Dorsolateral prefrontal cortex (tissue), 118 donors: Measurements from ENCODE around the gene RNF10. TPM values are rescaled to one million over a fixed set of nuclear protein-coding genes. Genes with fewer than 3 reads are reported as not detected.

Experiments used
- total RNA-seq, 120 experiments: library from RNA; stranded (reverse); gene quantifications; one replicate each; pipeline versions ENCODE4 v1.2.3 to v1.2.4, GENCODE V29; 2022

RNF10 gene
- total RNA-seq, 120 experiments from 2014 or later: 177 to 288 (median 215) TPM

Other genes starting within 250 kb of the RNF10 start
- gene RNU4-2, start 242.5 kb upstream of the RNF10 start, total RNA-seq: over 10,000 TPM in 111 of 120 experiments, 1,000 to 10,000 TPM in 9; 2,947 to 35,484 (median 19,179) TPM
- gene RNU4-1, start 241.1 kb upstream of the RNF10 start, total RNA-seq: 1,000 to 10,000 TPM in 110 of 120 experiments, 100 to 1,000 TPM in 10; 125 to 4,648 (median 2,054) TPM
- 10 to 100 TPM in 10 of 120 experiments, 1 to 10 TPM in 110; 1.9 to 15.5 (median 6.3) TPM for gene SIRT4, start 232.0 kb upstream of the RNF10 start, total RNA-seq
- gene PLA2G1B, start 206.6 kb upstream of the RNF10 start, total RNA-seq: 1 to 10 TPM in 2 of 120 experiments, not detected in 118; 1.3 to 1.9 TPM
- 10 to 100 TPM in 111 of 120 experiments, 1 to 10 TPM in 9; 4.5 to 44.7 (median 15.4) TPM for gene MSI1, start 165.2 kb upstream of the RNF10 start, total RNA-seq
- 100 to 1,000 TPM; 341 to 794 (median 594) TPM for gene COX6A1, start 96.2 kb upstream of the RNF10 start, total RNA-seq
- gene TRIAP1, start 88.0 kb upstream of the RNF10 start, total RNA-seq: 10 to 100 TPM in 80 of 120 experiments, 1 to 10 TPM in 40; 5.4 to 16.5 (median 11.1) TPM
- gene GATC, start 87.9 kb upstream of the RNF10 start, total RNA-seq: 10 to 100 TPM; 18.3 to 41.4 (median 28.7) TPM
- 100 to 1,000 TPM in 30 of 120 experiments, 10 to 100 TPM in 90; 76.0 to 113 (median 95.4) TPM for gene SRSF9, start 64.6 kb upstream of the RNF10 start, total RNA-seq
- gene DYNLL1, start 38.2 kb upstream of the RNF10 start, total RNA-seq: 100 to 1,000 TPM; 262 to 795 (median 615) TPM
- 10 to 100 TPM; 14.4 to 30.4 (median 22.9) TPM for gene COQ5, start 5.2 kb upstream of the RNF10 start, total RNA-seq
- 10 to 100 TPM; 18.5 to 43.3 (median 29.0) TPM for gene POP5, start 47.0 kb downstream of the RNF10 start, total RNA-seq
- 100 to 1,000 TPM; 104 to 566 (median 357) TPM for gene CABP1, start 106.3 kb downstream of the RNF10 start, total RNA-seq
- gene MLEC, start 152.8 kb downstream of the RNF10 start, total RNA-seq: 10 to 100 TPM; 50.4 to 97.1 (median 73.3) TPM
- gene UNC119B, start 176.1 kb downstream of the RNF10 start, total RNA-seq: 10 to 100 TPM; 19.6 to 43.0 (median 27.2) TPM
- gene ACADS, start 191.5 kb downstream of the RNF10 start, total RNA-seq: 10 to 100 TPM in 107 of 120 experiments, 1 to 10 TPM in 13; 6.5 to 27.7 (median 14.2) TPM